ENCODE measurements around the gene NEK9.

Gene NEK9

DNA sequence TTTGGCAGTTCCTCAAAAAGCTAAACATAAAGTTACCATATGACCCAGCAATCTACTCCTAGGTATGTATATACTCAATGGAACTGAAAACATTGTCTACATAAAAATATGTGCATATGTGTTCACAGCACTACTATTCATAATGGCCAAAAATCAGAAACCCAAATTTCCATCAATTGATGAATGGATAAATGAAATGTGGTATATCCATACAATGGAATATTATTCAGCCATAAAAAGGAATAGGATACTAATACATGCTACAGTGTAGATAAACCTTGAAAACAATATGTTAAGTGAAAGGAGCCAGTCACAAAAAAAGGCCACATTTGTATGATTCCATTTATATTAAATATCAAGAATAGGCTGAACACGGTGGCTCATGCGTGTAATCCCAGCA is 66.4 kb downstream of the NEK9 start:
- no peaks in the 10 kb centered on the region for H3K27me3 ChIP-seq (ENCODE audit: insufficient read depth, poor library complexity, severe bottlenecking)
- no peaks in the 10 kb centered on the region for H3K9me3 ChIP-seq (ENCODE audit: severe bottlenecking)
- H3K36me3 ChIP-seq (ENCODE audit: low read depth) = peaks cover 40% of the 10 kb centered on the region
- H3K27ac ChIP-seq (ENCODE audit: poor library complexity, severe bottlenecking) = peak overlapping the region; percentile 11
- no peak for ATAC-seq (ENCODE audit: low read depth)
- no peaks in the 10 kb centered on the region for H3K4me1 ChIP-seq (ENCODE audit: insufficient read depth, poor library complexity, severe bottlenecking)
- no peak overlapping the region for H3K4me3 ChIP-seq (ENCODE audit: severe bottlenecking)
- TF ChIP-seq, protein P1, sequence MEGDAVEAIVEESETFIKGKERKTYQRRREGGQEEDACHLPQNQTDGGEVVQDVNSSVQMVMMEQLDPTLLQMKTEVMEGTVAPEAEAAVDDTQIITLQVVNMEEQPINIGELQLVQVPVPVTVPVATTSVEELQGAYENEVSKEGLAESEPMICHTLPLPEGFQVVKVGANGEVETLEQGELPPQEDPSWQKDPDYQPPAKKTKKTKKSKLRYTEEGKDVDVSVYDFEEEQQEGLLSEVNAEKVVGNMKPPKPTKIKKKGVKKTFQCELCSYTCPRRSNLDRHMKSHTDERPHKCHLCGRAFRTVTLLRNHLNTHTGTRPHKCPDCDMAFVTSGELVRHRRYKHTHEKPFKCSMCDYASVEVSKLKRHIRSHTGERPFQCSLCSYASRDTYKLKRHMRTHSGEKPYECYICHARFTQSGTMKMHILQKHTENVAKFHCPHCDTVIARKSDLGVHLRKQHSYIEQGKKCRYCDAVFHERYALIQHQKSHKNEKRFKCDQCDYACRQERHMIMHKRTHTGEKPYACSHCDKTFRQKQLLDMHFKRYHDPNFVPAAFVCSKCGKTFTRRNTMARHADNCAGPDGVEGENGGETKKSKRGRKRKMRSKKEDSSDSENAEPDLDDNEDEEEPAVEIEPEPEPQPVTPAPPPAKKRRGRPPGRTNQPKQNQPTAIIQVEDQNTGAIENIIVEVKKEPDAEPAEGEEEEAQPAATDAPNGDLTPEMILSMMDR (IDR thresholded peaks at IDR 0.05; ENCODE audit: poor library complexity, severe bottlenecking) = no peak
- no peak for DNase-seq (ENCODE audit: low spot score)

DNA sequence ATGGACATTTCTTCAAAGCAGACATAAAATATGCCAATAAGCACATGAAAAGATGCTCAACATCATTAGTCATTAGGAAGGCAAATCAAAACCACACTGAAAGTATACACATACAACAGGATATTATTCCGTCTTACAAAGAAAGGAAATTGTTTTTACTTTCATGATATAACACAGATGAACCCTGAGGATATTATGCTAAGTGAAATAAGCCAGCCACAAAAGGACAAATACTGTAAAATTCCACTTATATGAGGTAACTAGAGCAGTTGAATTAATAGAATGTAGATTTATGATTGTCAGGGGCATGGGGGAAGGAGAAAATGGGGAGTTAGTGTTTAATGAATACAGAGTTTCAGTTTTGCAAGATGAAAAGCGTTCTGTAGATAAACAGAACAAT is 67.2 kb downstream of the NEK9 start:
- Histone ChIP-seq H3K27ac (ENCODE audit: poor library complexity, severe bottlenecking) (peak overlapping the region; percentile 11), H3K9me3 (ENCODE audit: severe bottlenecking) (no peaks in the 10 kb centered on the region), H3K27me3 (ENCODE audit: insufficient read depth, poor library complexity, severe bottlenecking) (no peaks in the 10 kb centered on the region), H3K4me1 (ENCODE audit: insufficient read depth, poor library complexity, severe bottlenecking) (peaks cover under 1% of the 10 kb centered on the region), H3K36me3 (ENCODE audit: low read depth) (peaks cover 43% of the 10 kb centered on the region), H3K4me3 (ENCODE audit: severe bottlenecking) (no peak overlapping the region)
- ATAC-seq (ENCODE audit: low read depth) (no peak), DNase-seq (ENCODE audit: low spot score) (no peak)
- TF ChIP-seq, protein P1 (IDR thresholded peaks at IDR 0.05; ENCODE audit: poor library complexity, severe bottlenecking) = no peak

DNA sequence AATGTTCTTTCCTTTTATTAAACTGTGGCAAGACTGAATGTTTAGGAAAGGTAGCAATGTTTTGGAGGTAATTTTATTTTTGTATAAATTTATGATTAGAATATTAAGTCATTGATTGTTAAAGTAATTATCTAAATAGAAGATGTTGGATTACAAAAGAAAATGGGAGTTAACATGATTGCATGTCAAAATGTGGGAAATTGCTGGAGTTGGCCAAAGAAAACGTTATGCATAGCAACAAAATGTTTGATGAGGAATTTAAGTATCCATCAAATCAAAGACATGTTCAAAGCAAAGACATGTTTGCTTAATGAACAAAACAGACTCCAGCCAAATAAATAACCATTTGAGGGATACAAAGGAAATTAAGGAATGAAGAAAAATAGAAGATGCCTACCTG is 72.4 kb downstream of the NEK9 start:
- Histone ChIP-seq H3K36me3 (ENCODE audit: low read depth) (peaks cover 48% of the 10 kb centered on the region), H3K27ac (ENCODE audit: poor library complexity, severe bottlenecking) (peak overlapping the region; percentile 24), H3K27me3 (ENCODE audit: insufficient read depth, poor library complexity, severe bottlenecking) (no peaks in the 10 kb centered on the region), H3K4me1 (ENCODE audit: insufficient read depth, poor library complexity, severe bottlenecking) (peaks cover 17% of the 10 kb centered on the region), H3K4me3 (ENCODE audit: severe bottlenecking) (no peak overlapping the region), H3K9me3 (ENCODE audit: severe bottlenecking) (no peaks in the 10 kb centered on the region)
- ATAC-seq (ENCODE audit: low read depth) = no peak
- TF ChIP-seq, protein P1 (IDR thresholded peaks at IDR 0.05; ENCODE audit: poor library complexity, severe bottlenecking) = no peak
- no peak for DNase-seq (ENCODE audit: low spot score)

DNA sequence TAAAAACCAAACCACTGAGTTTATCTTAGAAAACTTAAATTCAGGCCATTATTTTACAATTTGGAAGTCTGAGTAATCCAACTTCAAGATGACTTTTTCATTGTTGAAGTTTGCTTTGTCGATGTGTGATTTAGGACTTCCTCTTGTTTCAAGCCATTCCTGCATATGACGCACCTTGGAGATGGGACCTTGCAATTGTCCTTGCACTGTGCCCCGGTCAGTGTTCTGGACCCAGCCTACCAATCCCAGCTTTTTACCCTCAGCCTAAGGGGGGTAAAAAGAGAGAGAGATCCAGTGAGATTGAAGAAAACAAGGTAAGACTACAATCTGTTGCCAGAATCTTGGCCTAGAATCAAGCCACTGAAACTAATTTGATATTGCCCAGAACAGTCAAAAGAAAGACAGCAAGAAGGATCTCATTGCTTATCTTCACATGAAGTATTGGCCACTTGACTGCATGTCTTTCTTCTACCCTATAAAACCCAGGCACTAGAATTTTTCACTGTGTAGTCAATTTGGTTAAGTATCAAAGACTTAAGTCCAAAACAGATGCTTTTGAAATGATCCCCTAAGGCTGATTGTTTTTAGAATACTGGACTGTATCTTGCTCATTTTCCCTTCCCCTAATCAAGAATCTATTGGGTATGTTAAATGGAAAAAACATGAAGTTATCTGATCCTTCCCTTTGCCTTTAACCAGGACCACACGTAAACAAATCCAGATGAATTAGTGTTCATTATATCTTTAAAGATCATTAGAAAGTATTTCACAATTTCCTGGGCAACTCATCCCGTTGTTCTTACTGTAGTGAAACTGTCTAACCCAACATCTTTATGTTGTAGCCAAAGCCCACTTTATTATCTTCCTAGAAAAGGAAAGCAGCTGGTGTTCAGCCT is 73.2 kb downstream of the NEK9 start:
- Histone ChIP-seq H3K36me3 (ENCODE audit: low read depth) (peaks cover 54% of the 10 kb centered on the region), H3K9me3 (ENCODE audit: severe bottlenecking) (no peaks in the 10 kb centered on the region), H3K4me3 (ENCODE audit: severe bottlenecking) (no peak overlapping the region), H3K4me1 (ENCODE audit: insufficient read depth, poor library complexity, severe bottlenecking) (peaks cover 17% of the 10 kb centered on the region), H3K27me3 (ENCODE audit: insufficient read depth, poor library complexity, severe bottlenecking) (no peaks in the 10 kb centered on the region), H3K27ac (ENCODE audit: poor library complexity, severe bottlenecking) (peak overlapping the region; percentile 24)
- TF ChIP-seq, protein P1 (IDR thresholded peaks at IDR 0.05; ENCODE audit: poor library complexity, severe bottlenecking) = no peak
- DNase-seq (ENCODE audit: low spot score) (no peak), ATAC-seq (ENCODE audit: low read depth) (peak; percentile 28; the same call in 1 of the 3 replicates)

DNA sequence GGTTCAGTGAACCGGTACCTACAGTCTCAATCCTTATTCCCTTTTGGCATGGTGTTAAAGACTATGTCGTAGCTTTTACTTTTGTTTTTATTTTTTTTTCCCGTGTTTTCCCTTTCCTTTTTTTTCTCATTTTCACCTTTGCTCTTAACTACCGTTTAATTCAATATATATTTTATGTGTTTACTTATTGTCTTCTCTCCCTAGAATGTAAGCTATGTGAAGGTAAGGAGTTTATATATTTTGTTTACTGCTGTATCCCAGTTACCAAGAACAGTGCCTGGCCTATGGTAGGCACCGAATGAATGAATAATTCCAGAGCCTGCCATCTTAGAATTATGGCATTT is 75.3 kb downstream of the NEK9 start:
- no peak for DNase-seq (ENCODE audit: low spot score)

More for the DNA sequence above, 75.3 kb downstream of the NEK9 start:
- Histone ChIP-seq H3K9me3 (ENCODE audit: severe bottlenecking) (no peaks in the 10 kb centered on the region), H3K27me3 (ENCODE audit: insufficient read depth, poor library complexity, severe bottlenecking) (no peaks in the 10 kb centered on the region), H3K4me1 (ENCODE audit: insufficient read depth, poor library complexity, severe bottlenecking) (peaks cover 17% of the 10 kb centered on the region), H3K27ac (ENCODE audit: poor library complexity, severe bottlenecking) (peak overlapping the region; percentile 18), H3K36me3 (ENCODE audit: low read depth) (peaks cover 50% of the 10 kb centered on the region), H3K4me3 (ENCODE audit: severe bottlenecking) (peak overlapping the region; percentile 44)
- ATAC-seq (ENCODE audit: low read depth) = no peak
- TF ChIP-seq, protein P1 (IDR thresholded peaks at IDR 0.05; ENCODE audit: poor library complexity, severe bottlenecking) = no peak

Measured in RWPE2 (cell line).